DMS79 treated with DMSO at 0.1 percent for 48 hours (cell line): ENCODE results near the gene EXD2.
A peak's percentile ranks its signal among the peaks of the same experiment; 100 is the strongest.

Experiments
- DNase-seq: peaks from one replicate; lab custom pipeline; 2025; lab: John Stamatoyannopoulos, UW

EXD2 gene

DNA sequence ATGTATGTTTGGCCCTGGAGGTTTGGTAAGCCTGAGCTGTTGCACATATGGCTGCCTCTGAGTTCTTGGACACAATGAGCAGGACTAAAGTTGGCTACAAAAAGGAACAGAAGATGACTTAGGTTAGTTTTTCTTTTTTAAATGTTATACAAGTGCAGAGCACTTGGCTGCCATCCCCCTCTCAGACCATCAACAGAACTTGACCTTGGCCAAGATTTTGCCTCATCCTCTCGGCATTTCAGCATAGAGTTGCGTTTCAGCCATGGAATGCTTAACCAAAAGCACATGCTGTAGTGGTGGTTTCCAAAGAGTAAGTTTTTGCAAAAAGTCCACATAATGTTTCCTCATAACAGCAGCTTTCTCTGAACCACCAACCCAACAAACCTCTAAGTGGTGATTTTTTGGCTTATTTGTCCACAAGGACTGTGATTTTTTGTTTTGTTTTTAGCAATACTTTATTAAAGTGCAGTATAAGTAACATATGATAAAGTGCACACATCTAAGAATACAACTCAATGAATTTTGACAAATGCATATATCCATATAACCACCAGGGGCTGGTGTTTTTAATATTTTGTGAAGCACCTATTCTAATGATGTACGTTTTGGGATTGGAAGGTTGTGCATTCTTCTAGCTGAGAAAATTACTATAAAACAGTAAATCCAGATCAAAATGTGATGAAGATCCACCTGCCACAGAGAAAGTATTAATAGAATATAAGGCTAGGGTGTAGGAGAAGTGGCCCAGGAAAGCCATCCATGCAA lies 56.6 kb downstream of the EXD2 start:
- DNase-seq = no peak

DNA sequence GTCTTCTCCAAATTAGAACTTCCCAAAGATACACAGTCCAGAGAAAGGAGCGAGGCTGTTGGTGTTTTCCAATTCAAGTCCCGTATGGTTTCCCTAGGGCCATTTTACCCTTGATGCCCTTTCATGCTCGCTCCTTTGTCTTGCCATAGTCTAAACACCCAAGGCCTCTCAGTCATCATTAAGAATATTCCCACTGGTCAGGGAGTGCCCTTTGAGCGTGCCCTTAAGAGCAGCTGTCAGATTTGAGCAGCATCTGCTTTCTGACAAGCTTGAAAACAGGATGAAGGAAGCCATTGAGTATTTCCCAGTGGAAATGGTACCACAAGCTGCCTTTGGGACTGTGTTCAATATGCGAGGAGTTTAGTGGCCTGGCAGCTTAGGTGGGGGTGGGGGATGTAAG lies 58.3 kb downstream of the EXD2 start:
- DNase-seq = no peak

DNA sequence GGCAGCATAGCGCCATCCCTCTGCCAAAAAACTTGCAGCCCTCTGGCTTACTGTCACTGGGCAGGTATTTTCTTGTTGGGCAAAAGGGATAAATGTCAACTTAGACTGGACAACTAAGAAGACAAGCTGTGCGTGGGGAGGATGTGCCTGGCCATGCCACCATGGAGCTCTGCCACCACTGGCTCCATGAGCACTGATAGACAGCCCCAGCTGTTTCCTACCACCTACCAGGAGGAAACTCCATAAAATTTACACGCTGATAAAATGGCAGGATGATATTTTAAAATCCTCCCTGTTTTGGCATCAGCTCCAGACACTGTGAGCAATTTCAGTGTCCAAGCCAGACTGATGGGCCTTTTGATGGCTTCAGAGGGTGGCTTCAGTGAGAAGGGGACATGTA lies 61.6 kb downstream of the EXD2 start:
- DNase-seq = no peak

DNA sequence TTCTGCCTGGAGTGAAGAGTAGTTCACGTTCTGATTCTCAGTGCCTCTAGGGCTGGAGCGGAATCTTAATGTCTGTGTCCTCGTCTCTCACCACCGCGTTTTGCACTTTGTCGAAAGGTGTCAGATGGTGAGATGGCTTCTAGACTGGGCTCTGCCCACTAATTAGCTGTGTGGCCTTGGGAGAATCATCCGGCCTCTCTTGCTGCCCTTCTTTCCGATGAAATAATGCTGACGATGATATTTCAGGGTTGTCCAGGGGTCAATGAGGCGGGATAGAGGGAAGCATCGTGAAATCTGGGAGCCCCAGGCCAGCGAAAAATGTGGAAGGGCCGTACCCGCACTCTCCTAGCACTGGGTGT lies 67.8 kb downstream of the EXD2 start:
- DNase-seq = no peak

DNA sequence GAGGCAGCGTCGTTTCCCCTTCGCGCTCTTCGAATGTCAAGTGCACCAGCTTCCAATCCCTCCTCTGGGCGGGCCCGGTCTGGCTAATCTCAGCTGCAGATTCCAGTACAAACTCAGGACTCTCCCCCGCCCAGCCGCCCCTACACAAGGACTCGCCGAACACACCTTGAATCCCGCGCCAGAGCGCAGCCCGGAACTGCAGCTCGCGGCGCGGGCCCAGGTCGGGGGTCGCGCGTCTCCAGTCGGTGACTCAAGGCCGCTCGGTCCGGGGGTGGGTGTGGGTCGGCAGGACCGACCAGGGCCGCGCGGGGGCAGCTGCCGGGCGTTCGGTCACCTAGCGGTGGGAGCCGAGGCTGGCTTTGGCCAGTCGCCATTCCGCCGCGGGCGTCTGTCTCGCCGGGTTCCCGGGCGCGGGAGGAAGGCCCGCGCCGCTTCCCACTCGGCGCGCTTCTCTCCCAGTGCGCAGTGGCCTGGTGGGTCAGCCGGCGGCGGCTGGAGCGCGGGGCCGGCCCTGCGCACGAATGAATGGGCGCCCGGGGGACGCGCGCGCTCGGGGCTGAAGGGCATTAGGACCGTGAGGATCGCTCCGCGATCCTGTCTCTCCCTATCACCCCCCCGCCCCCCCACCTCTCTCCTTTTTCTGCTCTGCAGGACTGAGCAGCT lies 68.4 kb downstream of the EXD2 start, which contains the start of gene GALNT16:
Gene GALNT16, plus strand, starts transcription at position 632 of the 663 bp plus-strand sequence. CDS start 133 bp downstream, outside the sequence.
- peak; percentile 75 for DNase-seq

DNA sequence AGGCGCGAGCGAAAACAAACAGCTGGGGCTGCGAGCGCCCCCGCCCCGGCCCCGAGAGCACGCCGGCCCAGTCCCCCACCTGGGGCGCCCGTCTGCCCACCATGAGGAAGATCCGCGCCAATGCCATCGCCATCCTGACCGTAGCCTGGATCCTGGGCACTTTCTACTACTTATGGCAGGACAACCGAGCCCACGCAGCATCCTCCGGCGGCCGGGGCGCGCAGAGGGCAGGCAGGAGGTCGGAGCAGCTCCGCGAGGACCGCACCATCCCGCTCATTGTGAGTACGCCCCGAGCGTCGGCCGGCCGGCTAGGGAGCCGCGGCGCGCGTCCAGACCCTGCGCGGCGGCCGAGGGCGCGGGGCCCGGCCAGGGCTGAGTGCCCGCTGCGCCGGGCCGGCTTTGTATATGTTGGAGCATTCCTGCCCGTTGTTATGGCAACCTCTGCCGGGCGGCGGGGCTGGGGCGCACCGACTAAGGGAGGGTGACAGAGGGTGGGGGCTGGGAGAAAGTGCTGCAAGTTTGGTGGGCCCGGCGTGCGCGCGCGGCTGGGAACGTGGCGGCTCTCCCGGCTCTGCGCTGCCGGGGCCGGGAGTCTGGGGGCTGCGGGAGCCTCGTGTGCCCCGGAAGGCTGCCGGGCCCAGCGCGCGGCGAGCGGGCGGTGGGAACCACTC lies 69.0 kb downstream of the EXD2 start:
- DNase-seq = peak; percentile 65

DNA sequence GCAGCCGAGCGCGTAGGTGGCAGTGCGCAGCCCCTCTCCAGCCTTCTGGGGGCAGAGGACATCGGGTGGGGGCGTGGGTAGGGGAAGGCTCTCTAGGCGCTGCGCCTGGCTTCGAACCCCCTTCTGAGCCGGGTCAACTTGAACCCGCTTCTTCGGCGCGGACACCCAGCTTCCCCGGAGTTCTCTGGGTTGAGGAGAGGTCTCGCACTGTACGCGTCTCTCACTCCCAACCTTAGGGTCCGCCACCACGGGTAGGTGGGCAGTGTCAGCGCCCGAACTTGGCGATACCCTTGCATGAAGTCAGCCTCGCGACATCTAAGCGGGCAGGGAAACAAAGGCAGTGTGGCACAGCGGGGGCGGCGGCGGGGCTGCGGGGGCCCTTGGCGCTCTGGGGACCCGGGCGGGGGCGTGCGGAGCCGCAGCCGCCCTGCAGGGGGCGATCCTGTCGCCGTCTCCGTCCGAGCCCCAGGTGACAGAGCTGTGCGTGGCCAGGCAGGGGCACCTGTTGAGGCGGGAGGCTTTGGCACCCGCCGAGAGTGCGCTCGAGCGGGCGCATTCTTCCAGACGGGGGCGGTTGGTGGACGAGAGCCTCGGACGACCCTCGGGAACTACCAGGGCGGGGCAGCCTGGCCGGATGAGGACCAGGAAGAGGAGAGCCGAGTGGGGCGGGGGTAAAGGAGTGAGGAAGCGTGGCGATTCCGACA lies 69.7 kb downstream of the EXD2 start:
- peak; percentile 68 for DNase-seq

DNA sequence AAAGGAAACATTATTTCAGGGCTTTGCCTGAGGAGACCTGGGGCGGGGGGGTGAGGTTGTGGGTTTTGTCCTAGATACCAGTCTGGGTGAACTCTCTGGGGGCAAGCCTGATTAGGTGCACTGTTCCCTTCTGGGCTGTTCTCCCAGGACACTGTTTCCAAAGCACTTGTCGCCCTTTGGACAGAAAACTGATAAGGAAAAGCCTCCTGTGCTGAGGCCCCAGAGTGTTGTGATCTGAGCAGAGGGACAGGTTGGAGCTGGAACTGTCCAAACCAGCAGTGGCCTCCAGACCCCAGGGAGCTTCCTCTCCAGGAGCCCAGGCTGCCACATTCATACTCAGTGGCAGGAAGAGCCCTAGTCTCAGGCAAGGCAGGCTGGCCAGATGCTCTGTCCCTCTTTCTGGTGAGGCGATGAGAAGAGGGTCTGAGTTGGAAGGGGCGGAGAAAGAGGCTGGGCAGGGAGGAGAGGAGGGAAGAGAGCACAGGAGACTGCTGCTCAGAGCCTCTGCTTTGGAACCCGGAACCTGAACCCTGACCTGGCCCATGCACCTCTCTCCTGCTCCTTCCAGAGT lies 70.5 kb downstream of the EXD2 start:
- DNase-seq = peak; percentile 50

DNA sequence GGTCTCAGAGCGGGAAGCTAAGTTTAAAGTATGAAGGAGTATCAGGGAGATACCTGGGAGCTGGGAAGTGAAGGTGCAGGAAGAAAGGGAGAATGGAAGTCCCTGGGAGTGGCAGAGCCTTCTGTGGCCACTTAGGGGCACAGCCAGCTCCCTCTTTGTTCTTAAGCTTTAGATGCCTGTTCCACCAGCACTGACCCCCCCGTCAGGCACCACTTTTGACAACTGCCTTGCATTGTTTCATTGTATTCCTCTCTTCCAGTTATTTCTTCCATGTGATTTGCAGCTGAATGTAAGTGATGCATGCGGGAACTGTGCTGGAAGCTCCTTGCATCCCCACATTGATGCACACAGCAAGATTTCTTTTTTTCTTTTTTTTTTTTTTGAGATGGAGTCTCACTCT lies 71.2 kb downstream of the EXD2 start:
- no peak for DNase-seq

DNA sequence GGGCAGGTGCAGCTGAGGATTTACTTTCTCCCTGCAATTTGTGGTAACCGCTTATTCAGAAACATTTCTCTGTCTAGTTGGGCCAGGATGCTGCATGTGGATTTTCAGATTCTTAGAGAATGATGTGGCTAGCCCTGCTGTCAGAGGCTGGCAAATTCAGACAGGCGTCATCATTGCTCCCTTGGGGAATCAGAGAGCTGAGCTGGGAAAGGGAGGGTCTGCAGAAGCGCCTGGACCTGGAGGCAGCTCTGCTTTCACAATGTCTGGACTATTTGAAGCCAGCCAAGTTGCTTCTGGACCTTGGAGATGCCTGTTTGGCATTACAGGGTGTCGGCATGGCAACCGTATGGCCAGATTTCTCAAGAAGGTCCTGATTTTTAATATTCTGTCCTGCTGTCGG lies 72.1 kb downstream of the EXD2 start:
- peak; percentile 43 for DNase-seq

DNA sequence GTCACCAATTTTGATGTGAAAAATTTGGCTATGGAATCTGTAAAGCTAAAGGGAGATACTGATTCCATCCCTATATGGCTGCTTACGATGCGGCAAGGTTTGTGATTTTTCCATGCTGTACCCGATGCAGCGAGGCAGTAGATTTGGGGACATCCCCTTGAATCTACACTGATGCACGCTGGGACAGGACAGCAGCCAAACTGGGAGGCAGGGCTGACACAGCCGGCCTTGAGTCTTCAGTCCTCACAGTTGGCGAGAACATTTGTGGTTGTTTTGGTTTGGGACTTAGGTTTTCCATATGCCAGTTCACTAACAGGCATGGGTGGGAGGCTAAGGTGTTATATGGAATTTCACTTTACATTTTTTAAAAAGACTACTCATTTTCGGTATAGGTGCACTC lies 72.5 kb downstream of the EXD2 start:
- DNase-seq = no peak

DNA sequence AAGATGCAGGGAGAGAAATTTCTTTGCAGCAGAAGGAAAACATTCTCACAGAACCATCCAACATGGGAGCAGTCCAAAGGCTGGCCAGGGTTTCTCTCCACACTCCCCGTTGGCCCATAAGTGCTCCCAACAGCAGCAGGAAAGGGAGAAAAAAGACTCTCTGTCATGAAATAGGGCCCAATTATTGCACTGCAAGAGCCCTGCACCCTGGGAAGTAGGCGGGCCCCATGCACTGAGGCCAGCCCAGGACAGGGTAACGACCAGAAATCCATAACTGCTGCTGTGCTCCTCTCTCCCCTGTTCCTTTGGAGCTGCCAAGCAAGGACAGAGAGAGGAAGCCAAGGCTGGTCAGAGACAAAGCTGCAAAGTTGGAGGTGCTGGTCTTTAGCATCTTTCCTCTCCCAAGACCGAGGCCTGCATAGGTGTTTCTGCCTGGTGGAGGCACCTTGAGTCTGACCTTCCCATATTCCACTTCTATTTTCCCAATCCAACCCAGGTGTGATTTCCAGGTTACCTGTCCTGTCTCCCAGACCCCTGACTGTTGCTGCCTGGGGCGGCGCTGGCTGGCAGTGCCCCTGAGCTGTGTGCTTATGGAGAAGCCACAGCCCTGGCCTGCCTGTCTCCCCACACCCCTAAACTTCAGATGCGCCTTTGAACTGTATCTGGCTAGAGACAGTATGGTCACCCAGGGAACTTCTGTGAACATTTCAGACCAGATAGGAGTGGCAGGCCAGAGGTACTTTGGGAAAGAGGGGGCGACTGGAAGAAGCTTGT lies 75.5 kb downstream of the EXD2 start:
- DNase-seq = no peak

DNA sequence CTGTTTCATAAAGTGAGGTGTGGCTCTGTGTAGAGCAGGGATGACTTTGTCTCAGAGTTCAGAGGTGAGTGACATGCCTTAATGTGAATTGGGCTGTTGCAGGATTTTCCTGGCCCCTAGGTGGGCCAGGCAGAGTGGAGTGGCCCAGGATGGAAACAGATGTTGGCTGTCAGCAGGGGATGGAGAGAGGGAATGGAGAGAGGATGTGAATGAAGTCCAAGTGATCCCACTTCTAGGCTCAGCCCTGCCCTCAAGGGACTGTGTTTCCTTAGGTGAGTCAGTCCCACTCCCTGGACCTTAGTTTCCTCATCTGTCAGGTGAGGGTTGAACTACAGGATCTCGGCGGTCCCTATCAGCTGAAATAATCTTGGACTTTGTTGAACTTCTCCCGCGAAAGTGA lies 76.2 kb downstream of the EXD2 start:
- no peak for DNase-seq

DNA sequence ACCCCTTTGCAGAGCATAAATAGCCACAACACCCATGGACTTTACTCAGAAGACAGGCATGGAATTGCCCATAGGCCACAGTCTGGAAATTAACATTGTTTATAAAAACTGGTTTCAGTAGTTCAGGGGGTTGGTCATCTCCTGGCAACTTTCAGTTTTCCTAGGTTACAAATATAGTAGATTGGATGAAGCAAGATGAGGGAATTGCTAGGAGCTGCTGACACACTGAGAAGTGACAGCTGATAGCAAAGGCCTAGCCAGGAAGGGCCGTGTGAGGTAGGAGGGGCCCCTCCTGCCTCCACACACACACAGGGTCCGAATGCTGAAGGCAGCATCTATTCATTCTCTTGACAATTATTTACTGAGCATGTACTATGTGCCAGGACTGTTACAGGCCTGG lies 76.9 kb downstream of the EXD2 start:
- no peak for DNase-seq

DNA sequence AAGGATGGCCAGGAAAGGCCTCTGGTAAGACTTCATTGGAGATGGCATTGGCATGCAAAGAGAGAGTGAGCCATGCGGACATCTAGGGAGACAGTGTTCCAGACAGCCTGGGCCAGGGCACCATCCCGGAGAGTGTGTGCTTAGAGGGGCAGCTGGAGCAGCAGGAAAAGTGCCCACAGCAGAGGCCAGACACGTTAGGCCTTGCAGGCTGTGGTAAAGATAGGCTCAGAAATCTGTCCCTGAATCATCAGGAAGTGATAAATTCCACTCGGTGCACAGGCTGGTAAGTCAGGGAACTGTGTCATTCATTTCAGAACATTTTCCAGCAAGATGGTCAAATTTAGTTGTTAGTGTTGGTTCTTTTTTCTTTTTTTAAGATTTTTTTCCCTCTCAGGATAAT lies 77.5 kb downstream of the EXD2 start:
- no peak for DNase-seq

DNA sequence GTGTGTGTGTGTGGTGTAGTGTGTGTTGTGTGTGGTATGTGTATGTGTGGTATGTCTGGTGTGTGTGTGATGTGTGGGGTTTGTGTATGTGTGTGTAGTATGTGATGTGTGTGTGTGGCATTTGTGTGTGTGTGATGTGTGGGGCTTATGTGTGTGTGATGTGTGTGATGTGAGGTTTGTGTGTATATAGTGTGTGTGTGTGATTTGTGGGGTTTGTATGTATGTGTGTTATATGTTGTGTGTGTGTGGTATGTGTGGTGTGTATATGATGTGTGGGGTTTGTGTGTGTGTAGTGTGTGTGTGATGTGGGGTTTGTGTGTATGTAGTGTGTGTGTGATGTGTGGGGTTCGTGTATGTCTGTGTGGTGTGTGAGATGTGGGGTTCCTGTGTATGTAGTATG lies 78.1 kb downstream of the EXD2 start:
- no peak for DNase-seq

DNA sequence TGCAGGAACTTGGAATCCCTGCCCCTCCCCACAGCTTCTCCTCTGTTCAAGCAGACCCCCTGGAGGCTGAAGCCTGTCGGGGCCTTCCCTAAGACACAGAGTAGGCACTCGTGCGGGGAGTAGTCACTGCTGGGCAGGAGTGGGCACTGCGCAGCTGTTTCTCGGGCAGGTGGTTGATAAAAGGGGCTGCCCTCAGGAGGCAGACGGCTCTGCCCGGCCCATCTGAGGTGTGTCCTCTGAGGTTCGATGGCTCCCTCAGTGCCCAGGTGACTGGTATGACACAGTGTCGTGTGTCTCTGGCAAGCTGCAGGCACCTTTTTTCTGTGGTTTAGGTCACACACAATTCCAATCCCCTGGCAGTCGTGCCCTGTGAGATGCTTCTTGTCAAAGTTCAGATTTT lies 78.8 kb downstream of the EXD2 start:
- DNase-seq = no peak

DNA sequence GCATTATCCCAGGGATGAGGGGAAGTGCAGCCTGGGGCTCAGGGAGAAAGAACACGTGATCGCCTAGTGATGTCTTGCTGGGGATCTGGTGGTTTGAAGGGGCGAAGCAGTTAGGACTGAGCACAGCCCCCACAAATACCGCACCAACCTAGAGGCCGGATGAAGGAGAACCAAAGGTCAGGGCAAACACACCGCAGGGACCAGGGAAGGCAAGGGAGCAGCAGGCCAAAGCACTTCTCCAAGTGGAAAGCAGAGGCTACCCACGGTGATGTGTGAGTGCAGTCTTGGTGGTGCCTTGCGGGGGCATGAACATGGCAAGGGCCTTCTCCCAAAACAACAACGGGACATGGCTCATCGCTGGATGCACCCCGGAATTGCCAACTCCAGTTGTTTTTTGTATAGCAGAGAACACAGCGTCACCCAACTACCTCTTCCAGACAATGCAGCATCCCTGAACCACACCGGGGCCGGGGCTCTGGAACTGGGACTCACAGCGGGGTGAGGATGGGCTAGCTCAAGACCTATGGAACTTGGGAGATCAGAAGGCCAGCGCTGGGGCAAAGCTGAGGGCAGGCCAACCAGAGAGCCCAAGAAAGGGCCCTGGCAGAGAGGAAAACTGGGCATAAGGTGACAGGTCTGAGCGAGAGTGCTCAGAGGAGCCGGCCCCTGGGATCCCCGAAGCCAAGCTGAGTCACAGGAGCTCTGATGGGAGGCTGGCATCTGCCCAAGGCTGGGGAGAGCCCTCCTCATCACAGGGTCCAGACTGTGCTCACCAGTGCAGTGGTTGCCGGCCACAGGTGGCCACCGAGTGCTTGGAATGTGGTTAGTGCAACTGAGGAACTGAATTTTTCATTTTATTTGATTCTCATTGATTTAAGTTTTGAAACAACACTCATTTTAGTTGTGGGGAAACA lies 79.8 kb downstream of the EXD2 start:
- no peak for DNase-seq

DNA sequence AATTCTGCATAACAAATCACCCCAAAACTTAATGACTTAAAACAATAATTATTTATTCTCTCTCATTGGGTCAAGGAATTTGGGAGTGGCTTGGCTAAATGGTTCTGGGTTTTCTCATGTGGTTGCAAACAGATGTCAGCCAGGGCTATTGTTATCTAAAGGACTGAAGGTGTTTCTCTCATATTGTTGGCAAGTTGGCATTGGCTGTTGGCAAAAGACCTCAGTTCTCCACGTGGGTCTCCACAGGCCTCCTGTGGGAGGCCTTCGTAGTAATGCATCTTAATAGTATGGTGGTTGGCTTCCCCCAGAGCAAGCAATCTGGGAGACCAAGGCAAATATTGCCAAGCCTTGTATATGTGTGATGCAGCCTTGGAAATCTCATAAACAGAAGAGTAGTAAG lies 83.0 kb downstream of the EXD2 start:
- DNase-seq = no peak

DNA sequence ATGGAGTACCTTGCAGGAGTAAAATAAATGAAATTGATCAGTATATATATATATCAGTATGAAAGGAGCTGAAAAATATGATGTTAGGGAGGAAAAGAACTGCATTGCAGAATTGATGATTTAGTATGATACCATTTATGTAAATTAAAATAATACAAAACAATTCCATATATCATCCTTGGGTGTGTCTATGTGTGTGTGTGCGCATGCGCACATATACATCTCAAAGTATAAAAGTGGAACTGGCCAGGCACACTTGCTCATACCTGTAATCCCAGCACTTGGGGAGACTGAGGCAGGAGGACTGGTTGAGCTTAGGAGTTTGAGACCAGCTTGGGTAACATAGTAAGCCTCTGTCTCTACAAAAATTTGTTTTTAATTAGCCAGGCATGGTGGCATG lies 84.0 kb downstream of the EXD2 start:
- no peak for DNase-seq
